Caco-2 (cell line): ENCODE results near the gene ARMH3. TPM values are rescaled to one million over a fixed set of nuclear protein-coding genes. Genes with fewer than 3 reads are reported as not detected.
A peak's percentile ranks its signal among the peaks of the same experiment; 100 is the strongest.

Experiments
- BruUV-seq: library from RNA; stranded (reverse); fragments of 400-500 nt; replicated peaks from 2 replicates; lab custom pipeline; 2021; lab: Mats Ljungman, UMichigan
- CTCF ChIA-PET: fragments of 300-600 bp; sonication (Branson Sonifier 250); formaldehyde crosslinking; loops from one replicate; lab custom pipeline; 2022; ENCODE audit warnings: antibody characterized with exemption; lab: Charles Lee
- POLR2A ChIA-PET: fragments of 300-600 bp; sonication (Branson Sonifier 250); formaldehyde crosslinking; loops from one replicate; lab custom pipeline; 2022; ENCODE audit warnings: antibody characterized with exemption; lab: Charles Lee
- DNase-seq, 2 experiments: peaks; one replicate each; pipeline versions ENCODE4 v3.0.0 to v3.0.0-alpha.2; 2020 to 2022
- H3K27me3 ChIP-seq: replicated peaks from 2 replicates; pipeline ENCODE4 v1.6.0; 2011; ENCODE audit warnings: low read length; ENCODE audit not compliant: control insufficient read depth, insufficient read depth
- H3K36me3 ChIP-seq: 2 replicates; pipeline ENCODE4 v1.5.1; 2011; ENCODE audit warnings: low read length; ENCODE audit not compliant: control insufficient read depth, insufficient read depth
- H3K4me1 ChIP-seq: fragments of 250-450 bp; sonication (Bioruptor Pico); 2 replicates; pipeline ENCODE4 v1.5.1; 2020; ENCODE audit warnings: mild to moderate bottlenecking
- H3K4me3 ChIP-seq: 2 replicates; pipeline ENCODE4 v1.5.1; 2011; ENCODE audit warnings: low read depth, mild to moderate bottlenecking, control low read depth, low read length
- H3K9me3 ChIP-seq: fragments of 250-450 bp; sonication (Bioruptor Pico); 2 replicates; pipeline ENCODE4 v1.5.1; 2020; ENCODE audit warnings: mild to moderate bottlenecking, moderate library complexity
- H3K27ac Mint-ChIP-seq: one replicate; pipeline ENCODE4 v1.8.0; 2022; ENCODE audit warnings: mixed read lengths; ENCODE audit not compliant: unreplicated experiment
- H3K27me3 Mint-ChIP-seq: one replicate; pipeline ENCODE4 v1.8.0; 2022; ENCODE audit warnings: mixed read lengths; ENCODE audit not compliant: insufficient read depth, unreplicated experiment
- H3K36me3 Mint-ChIP-seq: one replicate; pipeline ENCODE4 v1.8.0; 2022; ENCODE audit warnings: mild to moderate bottlenecking, mixed read lengths; ENCODE audit not compliant: insufficient read depth, unreplicated experiment
- H3K4me1 Mint-ChIP-seq: one replicate; pipeline ENCODE4 v1.8.0; 2022; ENCODE audit warnings: low read depth, mixed read lengths; ENCODE audit not compliant: unreplicated experiment
- H3K4me3 Mint-ChIP-seq: one replicate; pipeline ENCODE4 v1.8.0; 2022; ENCODE audit warnings: mild to moderate bottlenecking, moderate library complexity, mixed read lengths; ENCODE audit not compliant: unreplicated experiment
- H3K9me3 Mint-ChIP-seq: one replicate; pipeline ENCODE4 v1.8.0; 2022; ENCODE audit warnings: mixed read lengths; ENCODE audit not compliant: unreplicated experiment
- CTCF ChIP-seq, 2 experiments: fragments of 200-600 bp in 1 of 2; IDR thresholded peaks; 1 replicate in 1 of 2; 2 replicates in 1 of 2; pipeline versions ENCODE4 v1.5.1 to v1.8.0; 2011 to 2022; ENCODE audit warnings: antibody characterized with exemption in 1 of 2, control low read depth in 1 of 2, inconsistent platforms in 1 of 2, low read depth in 1 of 2, low read length in 1 of 2, mild to moderate bottlenecking in 1 of 2, moderate library complexity in 1 of 2; ENCODE audit not compliant: insufficient read depth in 1 of 2, severe bottlenecking in 1 of 2, unreplicated experiment in 1 of 2
- intact Hi-C: fragments of 100-400 bp; cut with micrococcal nuclease; formaldehyde crosslinking; loops from one replicate; pipeline ENCODE4 v1.10.0; 2022; ENCODE audit not compliant: unreplicated experiment
- total RNA-seq: library from RNA; stranded (reverse); gene quantifications from 2 replicates; pipeline ENCODE4 v1.2.3, GENCODE V29; 2022

Gene ARMH3
- total RNA-seq, 1 experiment from 2014 or later = 17.4 TPM

GRCh38 chr10:101889256-101890210 is 166.4 kb downstream of the ARMH3 start:
- intact Hi-C loops = loop anchor here (1.0 to 5.0 kb wide), 3 partner anchors 52 to 184 kb away; no protein-coding TSS in a partner anchor
- TF ChIP-seq CTCF (IDR thresholded peaks at IDR 0.05; ENCODE audit: insufficient read depth in 1 of 2, low read depth in 1 of 2, low read length in 1 of 2, severe bottlenecking in 1 of 2, unreplicated experiment in 1 of 2) = peak; percentile 84 to 93

DNA sequence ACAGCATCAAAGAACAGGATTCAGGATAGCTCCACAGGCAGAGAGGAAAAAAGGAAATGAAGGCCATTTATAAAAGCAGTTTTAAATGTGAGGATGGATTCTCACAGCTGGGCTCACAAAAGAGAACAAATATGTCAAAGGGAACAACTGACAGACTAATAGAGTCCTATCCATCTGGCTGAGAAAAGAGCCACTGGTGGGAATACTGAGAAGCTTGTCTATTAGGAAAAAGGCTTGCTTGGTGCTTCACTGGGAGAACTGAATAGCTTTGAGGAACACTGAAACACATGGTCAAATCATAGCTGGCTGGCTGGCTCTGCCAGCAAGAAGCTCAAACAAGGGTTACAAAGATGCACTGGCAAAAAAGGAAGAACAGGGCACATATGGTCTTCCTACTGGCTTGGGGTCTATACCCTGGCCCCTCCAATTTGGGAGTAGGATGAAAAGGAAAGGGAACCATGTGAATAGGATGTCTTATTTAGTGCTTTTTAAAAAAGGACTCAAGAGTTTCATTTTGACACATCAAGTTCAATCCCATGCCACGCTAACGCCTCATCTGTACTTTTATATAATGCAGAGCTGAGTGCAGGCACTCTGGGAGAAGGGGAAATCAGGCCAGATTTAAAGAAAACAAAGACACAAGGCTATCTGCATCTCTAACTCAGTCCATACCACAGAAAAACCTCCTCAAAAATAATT is 167.6 kb downstream of the ARMH3 start:
- BruUV-seq = no TSS peak
- intact Hi-C loops = loop anchor here (5.0 kb wide), 1 partner anchor 51 kb away; no protein-coding TSS in a partner anchor

More at GRCh38 chr10:101889256-101890210, 166.4 kb downstream of the ARMH3 start:
- Mint-ChIP-seq H3K27me3 (no peaks in the 10 kb centered on the region), H3K27ac (no peak overlapping the region), H3K36me3 (peaks cover 11% of the 10 kb centered on the region), H3K4me3 (no peak overlapping the region), H3K4me1 (no peaks in the 10 kb centered on the region), H3K9me3 (no peaks in the 10 kb centered on the region)
- no peaks in the 10 kb centered on the region for H3K4me1 ChIP-seq
- POLR2A ChIA-PET = interaction anchor here (0.6 kb wide), 1 partner anchor 71 kb away, joined by 3 read pairs; the partner anchor contains the start of gene OGA
- CTCF ChIA-PET = interaction anchor here (0.6 to 4.6 kb wide), 15 partner anchors 10 to 287 kb away, joined by 3 to 73 read pairs (median 3); partner anchors contain the start of genes NPM3 and OGA
- H3K4me3 ChIP-seq = no peak overlapping the region
- DNase-seq = peak; percentile 77 to 81
- H3K36me3 ChIP-seq = no peaks in the 10 kb centered on the region
- BruUV-seq = no TSS peak
- H3K9me3 ChIP-seq = no peaks in the 10 kb centered on the region
- no peaks in the 10 kb centered on the region for H3K27me3 ChIP-seq

More for the DNA sequence above, 167.6 kb downstream of the ARMH3 start:
- POLR2A ChIA-PET = no interaction called here
- Mint-ChIP-seq H3K4me1 (no peaks in the 10 kb centered on the region), H3K9me3 (no peaks in the 10 kb centered on the region), H3K4me3 (no peak overlapping the region), H3K27ac (no peak overlapping the region), H3K27me3 (no peaks in the 10 kb centered on the region), H3K36me3 (peaks cover 11% of the 10 kb centered on the region)
- CTCF ChIA-PET = interaction anchor here (0.6 to 4.6 kb wide), 4 partner anchors 92 to 422 kb away, joined by 3 to 73 read pairs (median 3); no protein-coding TSS in a partner anchor
- no peak overlapping the region for H3K4me3 ChIP-seq
- no peaks in the 10 kb centered on the region for H3K9me3 ChIP-seq
- no peak for TF ChIP-seq CTCF (IDR thresholded peaks at IDR 0.05; ENCODE audit: insufficient read depth in 1 of 2, low read depth in 1 of 2, low read length in 1 of 2, severe bottlenecking in 1 of 2, unreplicated experiment in 1 of 2)
- no peaks in the 10 kb centered on the region for H3K36me3 ChIP-seq
- no peak for DNase-seq
- H3K4me1 ChIP-seq = no peaks in the 10 kb centered on the region
- H3K27me3 ChIP-seq = no peaks in the 10 kb centered on the region
